Endothelial cell of hepatic sinusoid (primary cell): ENCODE measurements around the gene CA9.

Experiments used
- in situ Hi-C: cut with HindIII; loops from 2 replicates; pipeline ENCODE4 v1.10.0; 2017; ENCODE audit warnings: low sequenced_read_pairs

The CA9 gene

DNA sequence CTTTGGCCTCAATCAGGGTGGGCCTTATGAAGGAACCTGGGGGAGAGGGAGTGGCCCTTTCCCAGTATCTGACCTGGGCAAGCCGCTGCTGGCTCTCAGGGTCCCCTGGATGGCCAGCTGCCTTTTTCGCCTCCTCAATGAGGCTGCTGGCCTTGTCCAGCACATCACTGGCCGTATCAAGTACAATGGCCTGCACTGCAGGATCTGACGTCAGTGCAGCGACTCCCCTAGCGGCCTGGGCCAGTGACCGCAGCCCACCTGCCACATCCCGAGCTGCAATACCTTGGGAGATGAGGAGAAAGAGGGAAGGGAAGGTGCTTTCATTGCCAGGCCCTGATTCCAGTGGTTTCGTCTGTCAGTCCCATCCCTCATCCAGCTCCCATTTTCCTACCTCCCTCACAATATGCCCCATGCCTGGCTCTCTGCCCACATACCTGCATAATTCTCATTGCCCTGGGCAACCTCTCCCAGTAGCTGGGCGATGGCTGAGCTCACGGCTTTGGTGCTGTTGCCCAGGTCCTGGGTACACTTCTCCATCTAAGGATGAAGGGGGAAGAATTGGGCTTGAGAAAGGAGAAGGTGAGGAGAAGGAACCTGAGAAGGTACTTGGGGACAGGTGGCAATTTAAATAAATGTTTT, 39.2 kb downstream of the CA9 start:
- in situ Hi-C loops = loop anchor here (5.0 kb wide), 1 partner anchor 66 kb away; no protein-coding TSS in a partner anchor

- in situ Hi-C loops = loop anchor here (5.0 kb wide), 1 partner anchor 66 kb away; no protein-coding TSS in a partner anchor
These were observed 39.9 kb downstream of the CA9 start for GRCh38 chr9:35713578-35713977.

DNA sequence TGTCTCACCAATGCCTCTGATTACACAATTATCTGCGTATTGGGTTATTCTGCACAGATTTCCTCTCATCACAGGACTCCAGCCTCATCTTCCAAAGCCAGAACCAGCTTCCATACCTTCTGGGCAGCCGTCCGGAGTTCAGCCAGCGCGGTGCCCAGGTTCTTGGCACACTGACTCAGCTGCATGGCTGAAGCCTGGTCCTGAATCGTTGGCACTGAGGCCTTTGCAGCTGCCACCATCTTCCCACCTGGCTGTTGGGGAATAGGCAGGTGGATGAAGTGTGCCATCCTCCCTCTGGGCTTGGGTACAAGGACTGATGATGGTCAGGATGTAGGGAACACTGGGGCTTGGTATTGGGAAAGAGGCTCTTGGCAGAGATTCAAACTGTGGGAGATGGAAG, 40.4 kb downstream of the CA9 start:
- in situ Hi-C loops = loop anchor here (5.0 kb wide), 1 partner anchor 67 kb away; no protein-coding TSS in a partner anchor

DNA sequence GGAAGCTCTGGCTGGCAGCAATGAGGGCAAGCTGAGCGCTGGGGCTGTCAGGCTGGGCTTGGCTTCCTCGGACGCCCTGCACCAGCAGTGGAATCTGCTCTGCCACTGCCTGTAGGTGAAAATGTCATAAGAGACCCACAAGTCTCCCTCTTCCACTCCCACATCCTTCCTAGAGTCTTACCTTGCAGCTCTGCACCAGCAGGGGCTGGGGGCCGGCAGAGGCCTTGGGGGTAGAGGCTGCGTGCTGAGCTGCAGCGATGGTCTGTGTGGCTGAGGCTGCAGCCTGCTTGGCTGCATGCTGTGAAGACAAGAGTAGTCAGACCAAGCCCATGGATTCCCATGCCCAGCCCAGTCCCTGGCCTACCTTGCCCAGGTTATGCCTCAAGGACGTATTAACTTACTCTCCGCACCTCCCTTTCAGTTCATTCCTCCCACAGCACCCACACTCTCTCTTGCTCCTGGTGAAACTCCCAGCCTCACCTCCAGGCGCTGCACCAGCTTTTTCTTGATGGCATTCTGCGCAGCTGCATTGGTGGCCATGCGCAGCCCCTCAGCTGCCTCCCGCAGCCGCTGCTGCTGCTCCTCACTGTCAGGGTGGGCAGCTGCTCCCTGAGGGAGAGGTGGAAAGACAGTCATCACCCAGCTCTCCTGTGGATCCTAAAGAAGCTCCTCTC, 41.0 kb downstream of the CA9 start:
- in situ Hi-C loops = loop anchor here (5.0 kb wide), 1 partner anchor 67 kb away; no protein-coding TSS in a partner anchor

DNA sequence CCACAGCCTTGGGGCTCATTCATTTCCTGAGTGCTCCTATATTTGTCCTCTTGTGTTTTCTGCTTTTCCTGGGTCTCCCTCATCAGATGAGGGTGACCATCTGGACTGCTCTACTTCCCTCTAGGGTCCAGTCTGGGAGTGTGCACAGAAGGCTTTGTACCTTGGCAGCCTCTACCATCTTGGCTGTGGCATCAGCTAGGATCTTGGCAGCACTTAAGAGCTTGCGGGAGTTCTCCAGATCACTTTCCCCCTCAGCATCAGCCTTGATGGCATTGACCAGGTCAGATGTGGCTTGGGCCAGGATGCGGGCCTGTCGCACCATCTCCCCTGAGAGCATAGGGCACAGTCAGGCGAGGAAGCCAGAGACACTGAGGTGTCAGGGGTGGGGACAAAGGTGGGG, 42.5 kb downstream of the CA9 start:
- in situ Hi-C loops = no loop called here

DNA sequence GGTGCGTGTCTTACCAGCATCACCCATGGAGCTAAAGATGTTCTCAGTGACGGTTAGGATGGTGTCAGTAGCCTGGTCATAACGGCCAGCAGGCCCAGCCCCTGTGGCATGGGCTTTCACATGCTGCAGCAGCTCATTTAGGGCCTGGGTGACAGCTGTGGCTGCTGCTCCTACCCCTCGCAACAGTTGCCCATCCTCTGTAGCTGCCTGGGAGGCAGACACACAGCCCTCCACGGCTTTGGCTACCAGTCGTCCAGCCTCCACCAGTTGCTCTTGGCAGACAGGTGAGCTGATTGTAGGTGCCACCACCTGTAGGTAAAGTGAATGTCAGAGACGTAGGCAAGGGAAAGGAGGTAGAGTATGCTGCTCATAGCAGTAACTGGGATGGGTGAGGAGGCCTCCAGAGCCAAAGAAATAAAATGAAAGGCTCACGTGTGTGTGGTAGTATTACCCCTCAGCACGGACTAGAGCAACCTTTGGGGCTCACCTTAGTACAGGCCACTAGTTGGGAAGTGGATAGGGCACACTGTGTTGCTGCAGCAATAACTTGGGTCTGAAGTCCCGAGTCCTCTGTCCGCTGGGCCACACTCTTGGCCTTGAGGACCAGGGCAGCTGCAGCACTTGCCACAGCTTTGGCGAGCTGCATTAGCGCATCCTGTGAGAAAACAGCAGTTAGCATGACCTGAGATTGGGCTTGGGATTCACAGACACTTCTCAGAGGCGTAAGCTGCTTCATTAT, 43.6 kb downstream of the CA9 start:
- in situ Hi-C loops = no loop called here

DNA sequence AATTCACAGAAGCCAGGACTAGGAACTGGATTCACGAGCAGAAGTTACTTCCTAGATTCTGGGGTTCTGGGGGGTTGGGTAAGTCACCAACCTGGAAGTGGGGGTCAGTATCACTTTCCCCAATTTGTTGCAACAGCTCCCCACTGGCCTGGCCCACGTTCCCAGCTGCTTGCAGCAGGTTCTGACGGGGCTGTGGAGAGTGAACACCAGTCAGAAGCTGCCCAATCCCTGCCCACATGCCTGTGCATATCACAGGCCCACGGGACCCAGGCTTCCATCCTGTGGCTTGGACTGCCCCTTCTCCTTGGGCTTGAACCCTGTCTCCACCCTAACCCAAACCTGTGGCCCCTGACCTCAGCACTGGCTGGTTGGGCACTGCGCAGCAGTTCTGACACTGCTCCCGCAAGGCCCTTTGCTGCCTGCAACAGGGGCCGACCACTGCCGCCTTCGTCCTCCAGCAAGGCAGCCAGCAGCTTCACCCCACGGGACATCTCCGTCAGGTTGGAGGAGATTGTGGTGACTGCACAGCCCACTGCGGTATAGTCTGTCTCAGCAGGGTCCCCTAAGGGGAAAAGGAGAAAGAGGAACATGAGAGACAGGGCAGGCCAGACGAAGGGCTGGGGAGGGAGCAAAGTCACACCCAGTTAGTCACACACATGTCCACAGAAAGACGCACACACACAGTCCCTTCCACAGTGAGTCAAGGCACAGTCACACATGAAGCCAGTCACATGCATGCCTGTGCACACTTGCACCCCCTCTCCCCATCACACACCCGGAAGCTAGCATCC, 45.2 kb downstream of the CA9 start:
- in situ Hi-C loops = no loop called here

- in situ Hi-C loops = no loop called here
These were observed 45.8 kb downstream of the CA9 start for GRCh38 chr9:35719546-35719945.

DNA sequence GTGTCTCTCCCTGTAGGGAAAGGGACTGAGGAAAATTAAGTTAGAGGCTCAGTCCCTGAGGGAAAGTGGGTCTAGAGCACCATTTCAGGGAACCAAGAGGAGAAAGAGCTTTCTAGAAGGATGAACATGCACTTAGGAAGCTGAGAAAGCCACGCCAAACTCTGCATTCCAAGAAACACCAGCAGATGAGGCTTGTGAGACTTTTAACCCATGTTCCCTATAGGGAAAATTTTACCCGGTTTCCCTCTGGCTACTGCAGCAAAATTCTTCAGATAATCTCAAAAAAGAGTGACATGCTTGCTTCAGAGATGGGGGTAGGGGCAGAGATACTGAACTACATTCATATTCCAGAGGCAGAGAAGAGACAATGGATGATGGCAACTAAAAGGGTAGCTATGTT, 49.7 kb downstream of the CA9 start:
- in situ Hi-C loops = no loop called here

DNA sequence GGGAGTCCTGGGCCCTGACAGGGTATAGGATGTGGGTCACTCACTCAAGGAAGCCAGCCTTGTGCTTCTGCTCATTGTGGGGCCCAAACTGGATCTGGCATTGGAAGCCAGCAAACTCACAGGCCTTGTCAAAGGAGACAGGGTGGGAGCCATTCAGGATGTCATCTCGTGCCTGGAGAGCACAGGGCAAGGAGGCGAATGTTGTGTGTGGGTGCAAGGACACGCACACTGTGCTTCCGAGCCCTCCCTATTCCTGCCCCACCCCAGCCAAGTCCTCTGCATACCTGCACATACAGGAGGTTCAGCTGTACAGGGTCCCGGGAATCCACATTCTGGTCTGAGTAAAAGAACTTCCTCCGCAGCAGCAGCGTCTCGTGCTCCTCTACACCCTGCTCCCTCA, 50.2 kb downstream of the CA9 start:
- in situ Hi-C loops = no loop called here

GRCh38 chr9:35725362-35725761, 51.6 kb downstream of the CA9 start:
- in situ Hi-C loops = loop anchor here (5.0 kb wide), 1 partner anchor 43 kb away; no protein-coding TSS in a partner anchor

DNA sequence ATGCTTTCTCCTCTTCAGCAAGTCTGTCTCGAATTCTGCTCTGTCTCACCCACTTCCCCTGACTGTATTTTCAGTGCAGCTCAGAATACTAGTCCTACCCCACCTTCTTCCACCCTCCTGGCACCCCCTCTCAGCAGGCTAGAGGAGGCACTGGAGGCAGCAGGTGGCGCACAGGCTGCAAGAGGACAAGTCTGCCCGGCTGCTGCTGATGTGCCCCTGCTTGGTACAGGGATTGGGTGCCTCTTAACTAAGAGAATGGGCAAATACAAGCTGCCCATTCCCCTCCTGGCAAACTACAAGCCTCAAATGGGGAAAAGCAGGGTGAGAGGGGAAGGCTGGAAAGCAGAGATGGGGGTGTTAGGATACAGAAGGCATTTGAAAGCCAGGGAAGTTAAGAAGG, 53.2 kb downstream of the CA9 start:
- in situ Hi-C loops = loop anchor here (5.0 kb wide), 1 partner anchor 45 kb away; no protein-coding TSS in a partner anchor

- in situ Hi-C loops = loop anchor here (5.0 kb wide), 1 partner anchor 45 kb away; no protein-coding TSS in a partner anchor
These were observed 53.9 kb downstream of the CA9 start for GRCh38 chr9:35727676-35728040.

DNA sequence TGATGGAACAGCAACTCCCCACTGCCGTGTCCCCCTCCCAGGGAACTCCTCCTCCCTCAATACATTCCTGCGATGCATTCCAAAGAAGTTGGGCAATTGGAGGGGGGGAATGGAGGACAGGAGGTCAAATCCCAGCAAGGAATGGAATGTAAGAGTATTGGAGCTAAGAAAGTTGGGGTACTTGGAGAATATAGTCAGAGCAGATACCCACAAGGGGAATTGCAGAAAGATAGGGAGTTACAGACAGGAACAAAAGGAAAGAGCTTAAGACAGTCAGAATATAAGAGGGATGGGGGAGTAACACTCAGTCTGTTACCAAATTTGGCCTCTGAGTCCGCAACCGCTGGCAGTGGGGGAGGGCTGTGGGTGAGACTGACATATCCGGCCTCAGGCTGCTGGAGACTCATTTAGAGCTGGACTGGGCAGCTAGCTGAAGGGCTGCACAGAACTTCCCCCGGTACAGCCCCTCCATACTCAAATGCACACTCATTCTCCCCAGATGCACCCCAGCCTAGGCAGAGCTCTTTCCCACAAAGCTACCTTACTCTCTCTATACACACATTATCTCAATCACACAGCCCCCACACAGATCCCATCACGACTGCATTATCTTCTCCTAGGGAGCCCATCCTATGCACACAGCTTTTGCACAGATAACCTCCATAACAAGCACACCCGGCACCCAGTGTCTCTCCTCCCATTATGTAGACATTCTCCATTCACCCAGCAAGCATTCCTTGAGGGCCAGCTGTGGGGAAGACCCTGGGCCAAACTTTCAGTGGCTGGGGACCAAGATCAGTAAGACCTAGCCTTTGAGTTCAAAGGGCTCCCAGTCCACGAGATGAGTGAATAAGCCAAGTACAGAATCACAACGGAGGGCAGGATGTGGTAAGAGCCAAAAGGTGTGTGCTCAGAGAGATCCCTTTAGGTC, 54.6 kb downstream of the CA9 start:
- in situ Hi-C loops = loop anchor here (5.0 kb wide), 1 partner anchor 46 kb away; no protein-coding TSS in a partner anchor

GRCh38 chr9:35729101-35729500, 55.4 kb downstream of the CA9 start:
- in situ Hi-C loops = loop anchor here (5.0 kb wide), 1 partner anchor 47 kb away; no protein-coding TSS in a partner anchor

DNA sequence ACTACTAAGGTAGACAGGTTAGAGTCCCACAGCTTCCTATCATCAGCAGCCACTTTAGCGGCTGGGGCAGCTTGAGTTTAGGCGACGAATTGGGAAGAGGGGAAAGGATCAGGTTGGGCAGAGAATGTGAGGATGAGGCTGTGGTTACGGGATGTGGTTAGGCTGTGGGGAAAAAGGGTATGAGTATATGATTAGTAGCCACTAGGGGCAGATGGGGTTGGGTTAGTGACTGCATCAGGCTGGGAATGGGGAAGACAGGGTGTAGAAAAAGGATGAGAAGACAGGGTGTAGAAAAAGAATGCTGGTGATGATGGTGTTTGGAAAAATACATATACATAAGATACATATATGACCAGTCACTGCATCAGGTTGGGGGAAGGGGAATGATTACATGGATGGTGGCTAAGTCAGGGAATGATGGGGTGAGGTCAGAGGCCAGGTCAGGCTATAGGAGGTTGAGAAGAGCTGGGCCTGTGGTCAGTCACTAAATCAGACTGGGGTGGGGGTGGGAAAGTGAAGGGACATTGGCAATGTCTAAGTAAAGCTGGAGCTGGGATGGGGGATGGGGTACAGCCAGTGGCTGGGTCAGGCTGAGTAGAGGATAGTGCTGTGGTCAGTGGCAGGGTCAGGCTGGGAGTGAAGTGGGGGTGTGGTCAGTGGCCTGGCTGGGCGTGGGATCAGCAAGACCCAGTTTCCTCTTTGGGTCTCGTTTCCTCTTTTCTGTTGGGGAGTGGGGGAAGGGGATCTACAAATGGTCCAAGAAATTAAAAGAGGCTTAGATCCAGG, 56.2 kb downstream of the CA9 start:
- in situ Hi-C loops = loop anchor here (5.0 kb wide), 1 partner anchor 48 kb away; no protein-coding TSS in a partner anchor

DNA sequence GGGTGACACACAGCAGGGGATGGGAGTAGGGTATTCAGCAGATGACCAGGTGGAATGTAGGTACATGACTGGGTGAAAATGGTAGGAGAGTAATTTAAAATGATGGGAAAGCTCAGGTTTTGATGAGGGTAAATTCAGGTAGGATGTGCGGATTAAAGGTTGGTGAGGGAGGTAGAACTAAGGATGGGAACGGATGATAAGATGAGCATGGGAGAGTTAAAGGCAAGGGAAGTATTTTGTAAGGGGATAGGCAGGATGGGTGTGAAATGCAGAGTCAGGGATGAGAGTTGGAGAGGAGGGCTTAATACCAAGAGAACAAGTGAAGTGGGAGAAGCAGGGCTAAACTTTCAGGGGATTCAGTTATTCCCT, 56.7 kb downstream of the CA9 start:
- in situ Hi-C loops = no loop called here
